Activated T-cell treated with anti-CD3 and anti-CD28 coated beads, Interleukin-2, amount 50 U/mL, for 24 hours (primary cell): ENCODE results near the gene ERP44.
A peak's percentile ranks its signal among the peaks of the same experiment; 100 is the strongest.
"Not testable (repeated sequence)": the region's sequence is repeated elsewhere in the genome, so short reads cannot be mapped to it uniquely, and the experiment has no call there.

ENCODE experiments used
- DNase-seq: peaks from one replicate; pipeline ENCODE4 v3.0.0-alpha.2; 2020
- H3K27ac Mint-ChIP-seq: 2 replicates; pipeline ENCODE4 v1.8.0; 2020; ENCODE audit warnings: mild to moderate bottlenecking, mixed read lengths
- H3K27me3 Mint-ChIP-seq: 2 replicates; pipeline ENCODE4 v1.8.0; 2020; ENCODE audit warnings: mixed read lengths
- H3K36me3 Mint-ChIP-seq: 2 replicates; pipeline ENCODE4 v1.8.0; 2020; ENCODE audit warnings: low read depth, mixed read lengths
- H3K4me1 Mint-ChIP-seq: 2 replicates; pipeline ENCODE4 v1.8.0; 2020; ENCODE audit warnings: low read depth, mixed read lengths
- H3K4me3 Mint-ChIP-seq: 2 replicates; pipeline ENCODE4 v1.8.0; 2020; ENCODE audit warnings: mild to moderate bottlenecking, moderate library complexity, mixed read lengths
- H3K9me3 Mint-ChIP-seq: 2 replicates; pipeline ENCODE4 v1.8.0; 2020; ENCODE audit warnings: mixed read lengths

Gene ERP44

DNA sequence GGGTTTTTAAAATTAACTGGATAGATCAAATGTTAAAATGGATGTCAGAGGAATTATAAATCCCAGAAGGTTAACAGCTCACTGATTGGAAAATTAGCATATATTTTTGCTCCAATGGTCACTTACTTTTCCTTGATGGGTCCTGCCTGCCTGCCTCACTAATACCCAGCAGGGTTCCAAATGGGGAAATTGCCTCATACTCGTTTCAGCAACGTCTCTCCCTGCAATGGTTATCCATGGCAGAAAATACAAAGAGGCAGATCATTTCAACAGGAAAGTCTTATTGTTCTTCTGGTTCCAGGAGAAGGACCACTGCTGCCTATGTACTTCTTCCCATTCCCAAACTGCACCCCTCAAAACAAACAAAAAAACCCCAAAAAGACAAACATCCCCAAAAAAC, 71.3 kb downstream of the ERP44 start:
- Mint-ChIP-seq H3K27me3 (no peaks in the 10 kb centered on the region), H3K4me3 (no peak overlapping the region), H3K27ac (no peak overlapping the region), H3K36me3 (peaks cover 53% of the 10 kb centered on the region), H3K4me1 (peaks cover 14% of the 10 kb centered on the region), H3K9me3 (no peaks in the 10 kb centered on the region)
- no peak for DNase-seq

DNA sequence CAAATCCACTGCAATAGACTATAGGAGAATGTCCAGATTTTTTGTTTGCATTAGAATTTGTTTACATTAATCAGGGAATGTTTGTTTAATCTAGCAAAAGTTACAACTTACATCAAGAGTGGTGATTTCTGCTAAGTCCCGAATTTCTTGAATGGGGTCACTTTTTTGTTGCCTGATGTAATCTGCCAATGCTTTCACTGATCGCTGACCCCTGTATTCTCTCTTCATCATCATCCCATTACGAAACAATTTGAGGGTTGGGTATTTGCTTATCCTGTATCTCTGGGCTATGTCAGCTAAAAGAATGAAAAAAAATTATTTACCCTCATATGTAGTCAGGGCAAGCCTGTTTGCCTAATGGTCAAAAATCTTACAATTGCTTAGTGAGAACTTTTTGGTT, 76.9 kb downstream of the ERP44 start:
- no peak overlapping the region for H3K27ac Mint-ChIP-seq
- H3K4me3 Mint-ChIP-seq = no peak overlapping the region
- H3K27me3 Mint-ChIP-seq = no peaks in the 10 kb centered on the region
- H3K4me1 Mint-ChIP-seq = no peaks in the 10 kb centered on the region
- no peaks in the 10 kb centered on the region for H3K9me3 Mint-ChIP-seq
- peaks cover 72% of the 10 kb centered on the region for H3K36me3 Mint-ChIP-seq
- no peak for DNase-seq

DNA sequence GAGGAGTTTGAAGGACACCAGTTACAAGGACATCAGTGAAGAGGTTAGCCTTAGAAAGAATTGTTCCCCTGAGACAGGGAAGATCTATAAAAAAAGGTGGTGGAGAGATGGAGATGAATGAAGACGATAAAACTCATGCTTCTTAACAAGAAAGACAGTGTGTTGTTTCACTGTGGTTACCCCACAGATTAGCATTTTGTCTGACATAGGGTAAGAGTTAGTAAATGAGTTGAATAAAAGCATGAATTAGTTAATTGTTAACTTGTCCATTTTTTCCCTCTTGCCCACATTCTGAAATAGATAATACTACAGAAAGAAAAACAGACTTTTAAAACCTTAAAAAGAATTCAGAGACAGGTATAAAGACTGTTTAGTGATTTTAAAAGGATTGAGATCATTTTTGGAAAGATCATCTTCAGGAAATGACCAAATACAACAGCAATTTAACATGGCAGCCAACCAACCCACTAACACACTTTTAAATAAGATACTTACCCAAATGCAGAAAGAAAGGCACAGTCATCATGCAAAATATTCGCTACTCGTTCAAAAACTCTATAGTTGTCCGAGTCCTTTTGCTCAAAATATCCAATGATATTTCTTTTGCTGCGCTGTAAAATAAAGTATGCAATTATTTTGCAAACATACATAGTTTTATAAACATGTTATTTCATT, 78.5 kb downstream of the ERP44 start:
- Mint-ChIP-seq H3K9me3 (no peaks in the 10 kb centered on the region), H3K4me1 (no peaks in the 10 kb centered on the region), H3K27me3 (no peaks in the 10 kb centered on the region), H3K27ac (no peak overlapping the region), H3K4me3 (no peak overlapping the region), H3K36me3 (peaks cover 73% of the 10 kb centered on the region)
- no peak for DNase-seq

DNA sequence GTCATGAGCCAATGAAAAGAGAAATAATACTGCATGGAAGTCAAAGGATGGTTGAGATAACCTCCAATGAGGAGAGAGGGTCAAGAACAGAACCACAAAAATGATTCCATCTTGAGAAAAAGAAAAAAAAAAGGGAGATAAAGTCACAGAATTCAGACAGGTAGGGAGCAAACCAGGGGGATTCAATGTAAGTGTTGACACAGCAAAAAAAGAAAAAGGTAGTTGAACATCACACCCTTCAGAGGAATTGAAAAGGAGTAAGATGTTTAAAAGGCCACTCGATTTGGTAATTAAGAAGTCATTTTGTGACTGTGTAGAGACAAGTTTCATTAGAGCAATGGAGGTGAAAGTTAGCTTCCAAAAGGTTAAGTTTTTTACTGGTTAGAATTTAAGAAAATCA, 79.3 kb downstream of the ERP44 start:
- no peak for DNase-seq
- H3K4me1 Mint-ChIP-seq = no peaks in the 10 kb centered on the region
- no peaks in the 10 kb centered on the region for H3K27me3 Mint-ChIP-seq
- peaks cover 74% of the 10 kb centered on the region for H3K36me3 Mint-ChIP-seq
- no peaks in the 10 kb centered on the region for H3K9me3 Mint-ChIP-seq
- H3K27ac Mint-ChIP-seq = no peak overlapping the region
- H3K4me3 Mint-ChIP-seq = no peak overlapping the region

DNA sequence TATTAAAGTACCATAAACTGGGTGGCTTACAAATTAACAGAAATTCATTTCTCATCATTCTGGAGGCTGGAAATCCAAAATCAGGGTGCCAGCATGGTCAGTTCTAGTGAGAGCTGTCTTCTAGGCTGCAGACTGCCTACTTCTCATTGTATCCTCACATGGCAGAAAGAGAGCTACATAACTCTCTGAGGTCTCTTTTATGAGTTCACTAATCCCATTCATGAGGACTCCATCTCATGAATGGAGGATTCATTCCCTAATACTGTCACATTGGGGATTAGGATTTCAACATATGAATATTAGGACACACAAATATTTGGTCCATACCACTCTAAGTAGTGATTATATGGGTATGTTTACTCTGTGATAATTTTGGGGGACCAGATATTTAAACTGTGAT, 84.0 kb downstream of the ERP44 start:
- peaks cover 86% of the 10 kb centered on the region for H3K36me3 Mint-ChIP-seq

DNA sequence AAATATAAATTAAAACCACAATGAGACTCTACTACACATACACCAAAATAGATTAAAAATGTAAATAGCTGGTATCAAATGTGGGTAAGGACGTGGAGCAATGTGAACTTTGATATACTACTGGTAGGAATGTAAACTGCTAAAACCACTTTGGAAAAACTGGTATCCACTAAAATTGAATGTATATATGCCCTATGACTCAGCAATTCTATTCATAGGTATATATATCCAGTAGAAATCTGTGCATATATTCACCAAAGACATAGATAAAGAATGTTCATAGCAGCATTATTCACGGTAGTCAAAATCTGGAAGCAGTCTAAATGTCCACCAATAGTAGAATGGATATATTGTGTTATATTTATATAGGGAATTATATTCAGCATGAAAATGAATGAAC, 85.2 kb downstream of the ERP44 start:
- Mint-ChIP-seq H3K9me3 (peaks cover 2% of the 10 kb centered on the region), H3K4me1 (no peaks in the 10 kb centered on the region), H3K36me3 (peaks cover 82% of the 10 kb centered on the region), H3K27me3 (no peaks in the 10 kb centered on the region), H3K27ac (no peak overlapping the region), H3K4me3 (no peak overlapping the region)
- DNase-seq = no peak

More for the DNA sequence above, 84.0 kb downstream of the ERP44 start:
- Mint-ChIP-seq H3K9me3 (peaks cover 2% of the 10 kb centered on the region), H3K27me3 (no peaks in the 10 kb centered on the region), H3K27ac (no peak overlapping the region), H3K4me3 (no peak overlapping the region), H3K4me1 (no peaks in the 10 kb centered on the region)
- DNase-seq = no peak

DNA sequence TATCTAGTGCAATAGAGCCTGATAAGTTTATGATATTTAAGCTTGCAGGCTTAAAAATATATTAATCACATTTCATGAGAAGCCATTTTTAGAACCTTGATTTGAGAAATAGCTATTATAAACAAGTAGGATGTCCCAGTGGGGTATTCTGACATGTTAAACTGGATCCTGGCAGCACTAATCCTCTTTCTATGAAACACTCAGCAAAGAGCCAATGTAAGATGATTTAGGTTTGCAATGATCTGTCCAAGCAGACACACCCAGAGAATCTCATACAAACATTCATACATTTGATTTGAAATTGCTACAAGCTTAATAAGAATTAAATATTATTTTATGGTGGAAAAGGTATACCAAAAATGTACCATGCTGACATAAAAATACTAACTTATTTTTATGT, 86.5 kb downstream of the ERP44 start:
- DNase-seq = no peak
- H3K27me3 Mint-ChIP-seq = no peaks in the 10 kb centered on the region
- peaks cover 77% of the 10 kb centered on the region for H3K36me3 Mint-ChIP-seq
- no peaks in the 10 kb centered on the region for H3K4me1 Mint-ChIP-seq
- H3K27ac Mint-ChIP-seq = no peak overlapping the region
- no peak overlapping the region for H3K4me3 Mint-ChIP-seq
- peaks cover 2% of the 10 kb centered on the region for H3K9me3 Mint-ChIP-seq

DNA sequence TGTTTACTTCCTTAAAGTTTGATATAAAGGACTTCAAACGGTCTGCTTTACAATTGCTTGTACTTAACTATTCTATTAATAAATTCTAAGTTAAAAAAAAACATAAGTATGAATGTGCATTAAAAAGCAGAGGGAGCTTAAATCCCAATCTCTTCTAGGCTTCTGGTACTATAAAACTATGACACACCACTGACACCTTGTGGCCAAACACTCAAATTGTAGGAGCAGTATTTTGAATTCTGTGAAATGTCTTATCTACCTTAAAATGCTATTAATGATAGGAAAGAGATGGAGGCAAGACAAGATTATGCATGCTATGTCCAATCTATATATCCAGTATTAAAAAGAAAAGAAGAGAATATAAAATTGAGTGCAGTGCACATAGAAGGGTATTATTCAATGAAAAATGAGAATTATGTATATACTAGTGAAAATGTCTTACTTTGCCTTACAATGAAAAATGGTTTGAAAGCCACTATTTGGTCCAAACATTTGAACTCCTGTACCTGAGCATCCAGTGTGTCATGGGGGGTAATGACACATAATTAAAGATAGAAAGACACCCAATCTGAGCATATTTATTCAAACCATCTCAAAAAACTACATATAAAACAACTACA, 87.6 kb downstream of the ERP44 start:
- Mint-ChIP-seq H3K4me1 (no peaks in the 10 kb centered on the region), H3K27me3 (no peaks in the 10 kb centered on the region), H3K9me3 (peaks cover 2% of the 10 kb centered on the region), H3K4me3 (no peak overlapping the region), H3K27ac (no peak overlapping the region), H3K36me3 (peaks cover 78% of the 10 kb centered on the region)
- DNase-seq = no peak

DNA sequence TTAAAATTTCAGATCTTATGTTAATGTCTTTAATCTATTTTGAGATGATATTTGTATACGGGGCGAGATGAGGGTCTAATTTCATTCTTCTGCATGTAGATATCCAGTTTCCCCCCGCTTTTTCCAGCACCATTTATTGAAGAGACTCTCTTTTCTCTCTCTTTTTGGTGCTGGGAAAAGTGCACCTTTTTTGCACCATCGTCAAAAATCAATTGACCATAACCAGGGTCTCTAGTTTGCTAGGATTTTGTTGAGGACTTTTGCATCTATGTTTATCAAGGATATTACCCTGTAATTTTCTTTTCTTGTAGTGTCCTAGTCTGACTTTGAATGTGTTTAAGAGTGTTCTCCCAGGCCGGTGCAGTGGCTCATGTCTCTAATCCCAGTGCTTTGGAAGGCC, 99.0 kb downstream of the ERP44 start:
- Mint-ChIP-seq H3K4me1 (no peaks in the 10 kb centered on the region), H3K27me3 (no peaks in the 10 kb centered on the region), H3K36me3 (peaks cover 90% of the 10 kb centered on the region), H3K4me3 (no peak overlapping the region), H3K9me3 (peaks cover 9% of the 10 kb centered on the region), H3K27ac (no peak overlapping the region)
- no peak for DNase-seq

DNA sequence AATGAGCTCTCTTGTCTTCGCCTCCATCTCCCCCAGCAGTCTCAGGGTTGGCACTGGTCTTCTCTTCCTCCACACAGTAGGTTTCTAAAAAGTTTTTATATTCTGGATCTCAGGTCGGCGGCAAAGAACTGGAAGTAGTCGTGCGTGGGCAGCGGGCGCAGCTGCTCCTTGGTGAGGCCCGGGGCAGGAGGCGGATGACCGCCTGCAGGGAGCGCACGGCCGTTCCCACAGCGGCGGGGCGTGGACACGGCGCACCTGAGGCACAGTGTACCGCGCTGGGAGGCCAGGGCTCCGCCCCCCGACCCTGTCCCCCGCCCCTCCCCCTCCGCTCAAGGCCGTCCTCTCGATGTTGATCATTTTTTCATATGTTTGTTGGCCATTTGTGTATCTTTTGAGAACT, 99.9 kb downstream of the ERP44 start:
- H3K27ac Mint-ChIP-seq = no peak overlapping the region
- H3K4me3 Mint-ChIP-seq = no peak overlapping the region
- peaks cover 15% of the 10 kb centered on the region for H3K9me3 Mint-ChIP-seq
- no peaks in the 10 kb centered on the region for H3K4me1 Mint-ChIP-seq
- H3K36me3 Mint-ChIP-seq = peaks cover 94% of the 10 kb centered on the region
- no peak for DNase-seq
- H3K27me3 Mint-ChIP-seq = no peaks in the 10 kb centered on the region

DNA sequence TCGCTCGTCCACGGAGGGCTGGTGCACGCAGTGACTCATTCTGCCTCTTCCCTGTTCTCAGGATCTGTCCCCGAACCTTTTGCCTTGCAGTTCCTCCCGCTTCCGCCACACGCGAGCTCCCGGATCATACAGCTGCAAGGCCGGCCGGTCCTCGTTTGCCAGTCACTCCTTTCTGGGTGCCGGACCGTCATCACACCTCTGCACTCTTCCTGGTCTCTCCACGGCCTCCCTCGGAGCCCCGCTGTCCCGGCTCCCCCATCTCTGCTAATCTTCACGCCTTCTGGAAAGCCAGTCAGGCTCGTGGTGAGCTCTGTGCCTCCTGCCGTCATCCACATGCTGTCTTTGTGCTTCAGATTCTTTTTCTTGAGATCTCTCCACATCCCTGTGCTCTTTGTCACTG, 100.5 kb downstream of the ERP44 start:
- no peaks in the 10 kb centered on the region for H3K4me1 Mint-ChIP-seq
- H3K27ac Mint-ChIP-seq = no peak overlapping the region
- no peak for DNase-seq
- no peak overlapping the region for H3K4me3 Mint-ChIP-seq
- H3K27me3 Mint-ChIP-seq = no peaks in the 10 kb centered on the region
- peaks cover 19% of the 10 kb centered on the region for H3K9me3 Mint-ChIP-seq
- peaks cover 92% of the 10 kb centered on the region for H3K36me3 Mint-ChIP-seq

DNA sequence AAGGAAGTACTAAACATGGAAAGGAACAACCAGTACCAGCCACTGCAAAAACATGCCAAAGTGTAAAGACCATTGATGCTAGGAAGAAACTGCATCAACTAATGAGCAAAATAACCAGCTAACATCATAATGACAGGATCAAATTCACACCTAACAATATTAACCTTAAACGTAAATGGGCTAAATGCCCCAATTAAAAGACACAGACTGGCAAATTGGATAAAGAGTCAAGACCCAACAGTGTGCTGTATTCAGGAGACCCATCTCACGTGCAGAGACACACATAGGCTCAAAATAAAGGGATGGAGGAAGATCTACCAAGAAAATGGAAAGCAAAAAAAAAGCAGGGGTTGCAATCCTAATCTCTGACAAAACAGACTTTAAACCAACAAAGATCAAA, 108.3 kb downstream of the ERP44 start:
- H3K27ac Mint-ChIP-seq, H3K27me3 Mint-ChIP-seq, H3K4me1 Mint-ChIP-seq, DNase-seq, H3K4me3 Mint-ChIP-seq: not testable (repeated sequence)
- Mint-ChIP-seq H3K9me3 (peaks cover 34% of the 10 kb centered on the region), H3K36me3 (peaks cover 82% of the 10 kb centered on the region)

DNA sequence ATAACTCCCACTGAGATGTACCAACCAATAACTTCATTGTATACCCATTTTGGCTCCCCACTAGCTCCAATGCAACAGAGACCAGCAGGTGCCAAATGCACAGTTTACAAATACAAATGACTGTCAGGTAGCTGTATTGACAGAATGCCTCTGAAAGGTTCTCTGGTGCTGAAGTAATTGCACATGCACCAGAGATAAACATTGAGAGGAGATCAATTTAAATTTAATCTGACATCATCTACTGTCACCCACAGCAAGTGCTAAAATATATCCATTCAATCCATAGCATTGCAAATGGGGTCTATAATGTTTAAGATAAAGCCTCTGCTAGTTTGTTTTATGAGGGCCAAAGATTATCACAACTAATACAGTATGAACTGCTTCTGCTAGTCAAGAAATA, 112.2 kb downstream of the ERP44 start:
- peaks cover 16% of the 10 kb centered on the region for H3K9me3 Mint-ChIP-seq
- no peaks in the 10 kb centered on the region for H3K27me3 Mint-ChIP-seq
- peak overlapping the region; percentile 33 for H3K27ac Mint-ChIP-seq
- H3K4me3 Mint-ChIP-seq = no peak overlapping the region
- peaks cover 4% of the 10 kb centered on the region for H3K4me1 Mint-ChIP-seq
- no peak for DNase-seq
- H3K36me3 Mint-ChIP-seq = peaks cover 75% of the 10 kb centered on the region

DNA sequence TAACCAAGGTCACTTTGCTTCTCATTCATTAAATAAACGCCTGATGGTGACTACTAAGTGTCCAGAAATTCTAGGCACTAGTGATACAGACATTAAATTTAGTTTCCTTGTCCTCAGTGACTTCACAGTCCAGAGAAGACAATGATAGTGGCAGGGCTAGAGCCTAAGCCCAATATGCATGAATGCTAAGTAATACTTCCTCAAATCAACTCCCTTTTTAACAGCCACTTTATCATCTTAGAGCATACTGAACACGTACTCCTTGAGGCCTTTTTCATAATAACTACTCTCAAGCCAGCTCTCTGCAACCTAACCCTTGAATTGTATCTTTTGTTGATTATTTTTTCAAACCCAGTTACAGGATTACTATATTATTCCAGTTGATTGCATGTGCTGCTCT, 118.2 kb downstream of the ERP44 start:
- H3K4me3 Mint-ChIP-seq = no peak overlapping the region
- no peak for DNase-seq
- peaks cover 58% of the 10 kb centered on the region for H3K36me3 Mint-ChIP-seq
- H3K27me3 Mint-ChIP-seq = no peaks in the 10 kb centered on the region
- no peaks in the 10 kb centered on the region for H3K9me3 Mint-ChIP-seq
- no peak overlapping the region for H3K27ac Mint-ChIP-seq
- no peaks in the 10 kb centered on the region for H3K4me1 Mint-ChIP-seq

DNA sequence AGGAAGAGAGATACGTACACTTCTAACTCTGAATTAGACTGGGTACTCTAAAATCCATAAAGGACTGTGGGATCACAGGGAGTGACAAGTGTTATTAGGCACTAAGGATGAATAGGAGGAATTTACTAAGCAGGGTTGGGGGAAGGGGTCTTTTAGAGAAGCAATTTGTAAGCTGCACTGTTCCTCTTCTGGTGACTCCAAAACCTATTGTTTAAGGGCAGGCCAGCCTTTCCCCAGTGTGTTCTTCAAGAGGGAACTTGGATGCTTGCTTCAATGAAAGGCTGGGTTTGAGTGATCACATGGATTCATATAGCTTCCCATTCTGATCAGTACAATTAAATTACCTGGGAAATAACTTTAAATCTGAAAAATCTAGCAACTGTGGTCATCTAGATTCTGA, 120.6 kb downstream of the ERP44 start:
- Mint-ChIP-seq H3K36me3 (peaks cover 54% of the 10 kb centered on the region), H3K4me3 (no peak overlapping the region), H3K9me3 (no peaks in the 10 kb centered on the region), H3K27me3 (no peaks in the 10 kb centered on the region), H3K27ac (peak overlapping the region; percentile 45), H3K4me1 (no peaks in the 10 kb centered on the region)
- DNase-seq = no peak
